HepG2 (cell line): ENCODE data around the gene HYAL1. TPM values are rescaled to one million over a fixed set of nuclear protein-coding genes. Genes with fewer than 3 reads are reported as not detected.

Experiments used
- ATAC-seq: fragments of 200-7000 bp; cut with Tn5 transposase; 3 replicates; pipeline ENCODE4 v1.9.1; 2020; ENCODE audit warnings: mild to moderate bottlenecking, moderate library complexity
- BruUV-seq: library from RNA; stranded (reverse); fragments of 400-500 nt; replicated peaks from 2 replicates; lab custom pipeline; 2021; lab: Mats Ljungman, UMichigan
- CTCF ChIA-PET: fragments of 300-600 bp; formaldehyde crosslinking; extraction: SDS; loops from one replicate; lab custom pipeline; 2021; ENCODE audit warnings: low total read pairs, inconsistent platforms, low intra/inter-chr PET ratio; lab: Yijun Ruan, JAX
- POLR2A ChIA-PET: fragments of 350-600 bp; sonication (Branson Sonifier 250); formaldehyde crosslinking; loops from one replicate; lab custom pipeline; 2020; ENCODE audit warnings: antibody characterized with exemption, inconsistent platforms; lab: Yijun Ruan, JAX
- DNase-seq: peaks from one replicate; pipeline ENCODE4 v3.0.0-alpha.2; 2015; ENCODE audit warnings: low spot score
- FAIRE-seq: peaks from 3 replicates; lab custom pipeline; 2011; peaks lifted over from hg19 to GRCh38; lab: Jason Lieb, UNC
- H2AFZ ChIP-seq: one replicate; pipeline ENCODE4 v1.6.1; 2011; ENCODE audit warnings: low read length, inconsistent platforms
- H3K27ac ChIP-seq: fragments of 300-600 bp; 3 replicates; pipeline ENCODE4 v1.8.0; 2011; ENCODE audit warnings: mixed run types, mild to moderate bottlenecking, mixed read lengths, low read length, inconsistent platforms; ENCODE audit not compliant: insufficient read depth; ENCODE audit errors: extremely low read length
- H3K27me3 ChIP-seq, 2 experiments: fragments of 200-600 bp in 1 of 2; 2 replicates in 1 of 2; 3 replicates in 1 of 2; pipeline versions ENCODE4 v1.6.0 to v1.8.0; 2011; ENCODE audit warnings: low read length in 2 of 2, mild to moderate bottlenecking in 2 of 2, moderate library complexity in 2 of 2, inconsistent platforms in 1 of 2; ENCODE audit not compliant: insufficient read depth in 2 of 2, control insufficient read depth in 1 of 2
- H3K36me3 ChIP-seq, 2 experiments: fragments of 200-600 bp in 1 of 2; replicated peaks in 1 of 2; 2 replicates in 1 of 2; 3 replicates in 1 of 2; pipeline versions ENCODE4 v1.5.1 to v1.8.0; 2011; ENCODE audit warnings: low read length in 2 of 2, inconsistent platforms in 1 of 2; ENCODE audit not compliant: insufficient read depth in 2 of 2, control insufficient read depth in 1 of 2
- H3K4me1 ChIP-seq: 2 replicates; pipeline ENCODE4 v1.5.1; 2012; ENCODE audit warnings: low read length, inconsistent platforms; ENCODE audit not compliant: insufficient read depth
- H3K4me2 ChIP-seq: 2 replicates; pipeline ENCODE4 v1.6.0; 2011; ENCODE audit warnings: low read depth, low read length, inconsistent platforms
- H3K4me3 ChIP-seq, 3 experiments: fragments of 200-600 bp in 1 of 3; sonication (generic), shearing (Covaris generic) in 1 of 3; replicated peaks in 1 of 3; 2 replicates each; pipeline ENCODE4 v1.5.1; 2011 to 2016; ENCODE audit warnings: low read length in 3 of 3, inconsistent platforms in 2 of 3, low read depth in 2 of 3, mild to moderate bottlenecking in 2 of 3, control low read depth in 1 of 3, mixed read lengths in 1 of 3; ENCODE audit not compliant: insufficient read depth in 1 of 3
- H3K79me2 ChIP-seq: one replicate; pipeline ENCODE4 v1.6.1; 2011; ENCODE audit warnings: low read length, inconsistent platforms; ENCODE audit not compliant: insufficient read depth
- H3K9ac ChIP-seq: 2 replicates; pipeline ENCODE4 v1.6.0; 2011; ENCODE audit warnings: mild to moderate bottlenecking, low read depth, low read length, inconsistent platforms; ENCODE audit not compliant: insufficient read depth
- H3K9me3 ChIP-seq: 2 replicates; pipeline ENCODE4 v1.5.1; 2012; ENCODE audit warnings: mild to moderate bottlenecking, low read length
- H4K20me1 ChIP-seq: 2 replicates; pipeline ENCODE4 v1.6.0; 2011; ENCODE audit warnings: inconsistent platforms, mild to moderate bottlenecking, low read length, moderate library complexity; ENCODE audit not compliant: insufficient read depth
- ASH2L ChIP-seq: fragments of 300-600, 200-600 bp; sonication (generic); IDR thresholded peaks from 2 replicates; pipeline ENCODE4 v1.7.0; 2017; ENCODE audit warnings: low read depth, mild to moderate bottlenecking, moderate library complexity, mixed read lengths, low read length; ENCODE audit not compliant: insufficient read length
- NCOA1 ChIP-seq: sonication (generic); formaldehyde crosslinking; IDR thresholded peaks from 2 replicates; pipeline ENCODE4 v1.9.0; 2021; ENCODE audit warnings: missing genetic modification reagents
- NKX3-1 ChIP-seq: sonication (generic); formaldehyde crosslinking; IDR thresholded peaks from 2 replicates; pipeline ENCODE4 v1.5.0; 2020; ENCODE audit warnings: missing genetic modification reagents
- PAX8 ChIP-seq: sonication (generic); formaldehyde crosslinking; IDR thresholded peaks from 2 replicates; pipeline ENCODE4 v1.8.0; 2022; ENCODE audit warnings: mild to moderate bottlenecking, missing genetic modification reagents, borderline replicate concordance
- RARA ChIP-seq: IDR thresholded peaks from 2 replicates; pipeline ENCODE4 v1.6.1; 2016; ENCODE audit warnings: missing genetic modification reagents, missing compliant biosample characterization
- TEAD2 ChIP-seq: sonication (generic); formaldehyde crosslinking; IDR thresholded peaks from 2 replicates; pipeline ENCODE4 v1.9.0; 2021; ENCODE audit warnings: missing genetic modification reagents
- ZNF720 ChIP-seq: sonication (generic); formaldehyde crosslinking; IDR thresholded peaks from 2 replicates; pipeline ENCODE4 v1.4.0; 2020; ENCODE audit warnings: missing genetic modification reagents
- WGBS: methylation state at CpG from one replicate; pipeline ENCODE4 v1.1.6; 2017; ENCODE audit warnings: low lambda C conversion rate; 5-methylcytosine and 5-hydroxymethylcytosine counted together
- in situ Hi-C: cut with HindIII; loops from 2 replicates; pipeline ENCODE4 v1.10.0; 2017; ENCODE audit warnings: low pct_unique_long_range_greater_than_20kb; ENCODE audit not compliant: extremely low pct_ligation_motif_present
- intact Hi-C: fragments of 100-400 bp; cut with micrococcal nuclease; formaldehyde crosslinking; loops from one replicate; pipeline ENCODE4 v1.10.0; 2022; ENCODE audit not compliant: unreplicated experiment
- polyA plus RNA-seq, 8 experiments: library from polyadenylated mRNA; depleted of rRNA in 3 of 8; stranded (reverse) in 7 of 8; unstranded in 1 of 8; fragments of >200 nt; fragmentation: Illumina TruSeq in 4 of 8; extraction: Trizol in 4 of 8; gene quantifications; 2 replicates each; pipeline versions ENCODE4 v1.2.1 to v1.2.3, GENCODE V29; 2011 to 2016; ENCODE audit warnings: low read depth in 4 of 8, missing spikeins in 1 of 8, mixed read lengths in 1 of 8; ENCODE audit not compliant: insufficient read depth in 1 of 8
- total RNA-seq, 5 experiments: library from RNA; depleted of rRNA; stranded (reverse); fragments of >200 nt; fragmentation: Illumina TruSeq; extraction: Trizol; gene quantifications; 2 replicates each; pipeline ENCODE4 v1.2.3, GENCODE V29; 2016; ENCODE audit warnings: low read depth in 1 of 5
- TF ChIP-seq, protein P1 (sequence below): sonication (generic); formaldehyde crosslinking; IDR thresholded peaks from 2 replicates; pipeline ENCODE4 v1.5.1; 2020; ENCODE audit warnings: mild to moderate bottlenecking, missing genetic modification reagents, moderate library complexity
- TF ChIP-seq, protein P2 (sequence below): IDR thresholded peaks from 2 replicates; pipeline ENCODE4 v1.6.1; 2016; ENCODE audit warnings: control low read depth
- TF ChIP-seq, protein P3 (sequence below): sonication (generic); formaldehyde crosslinking; IDR thresholded peaks from 2 replicates; pipeline ENCODE4 v1.5.0; 2020; ENCODE audit warnings: missing genetic modification reagents
- TF ChIP-seq, protein P4 (sequence below): sonication (generic); formaldehyde crosslinking; IDR thresholded peaks from 2 replicates; pipeline ENCODE4 v1.4.0; 2020; ENCODE audit warnings: mild to moderate bottlenecking, missing genetic modification reagents

Gene HYAL1
- total and polyA plus RNA-seq, 2 of the 13 experiments (the other 11 are each of a cell fraction or from before 2014, with no cell fraction given): 76.5 to 193 TPM

GRCh38 chr3:50267280-50267913, 36.0 kb downstream of the HYAL1 start (continued):
- TF ChIP-seq, protein P1, sequence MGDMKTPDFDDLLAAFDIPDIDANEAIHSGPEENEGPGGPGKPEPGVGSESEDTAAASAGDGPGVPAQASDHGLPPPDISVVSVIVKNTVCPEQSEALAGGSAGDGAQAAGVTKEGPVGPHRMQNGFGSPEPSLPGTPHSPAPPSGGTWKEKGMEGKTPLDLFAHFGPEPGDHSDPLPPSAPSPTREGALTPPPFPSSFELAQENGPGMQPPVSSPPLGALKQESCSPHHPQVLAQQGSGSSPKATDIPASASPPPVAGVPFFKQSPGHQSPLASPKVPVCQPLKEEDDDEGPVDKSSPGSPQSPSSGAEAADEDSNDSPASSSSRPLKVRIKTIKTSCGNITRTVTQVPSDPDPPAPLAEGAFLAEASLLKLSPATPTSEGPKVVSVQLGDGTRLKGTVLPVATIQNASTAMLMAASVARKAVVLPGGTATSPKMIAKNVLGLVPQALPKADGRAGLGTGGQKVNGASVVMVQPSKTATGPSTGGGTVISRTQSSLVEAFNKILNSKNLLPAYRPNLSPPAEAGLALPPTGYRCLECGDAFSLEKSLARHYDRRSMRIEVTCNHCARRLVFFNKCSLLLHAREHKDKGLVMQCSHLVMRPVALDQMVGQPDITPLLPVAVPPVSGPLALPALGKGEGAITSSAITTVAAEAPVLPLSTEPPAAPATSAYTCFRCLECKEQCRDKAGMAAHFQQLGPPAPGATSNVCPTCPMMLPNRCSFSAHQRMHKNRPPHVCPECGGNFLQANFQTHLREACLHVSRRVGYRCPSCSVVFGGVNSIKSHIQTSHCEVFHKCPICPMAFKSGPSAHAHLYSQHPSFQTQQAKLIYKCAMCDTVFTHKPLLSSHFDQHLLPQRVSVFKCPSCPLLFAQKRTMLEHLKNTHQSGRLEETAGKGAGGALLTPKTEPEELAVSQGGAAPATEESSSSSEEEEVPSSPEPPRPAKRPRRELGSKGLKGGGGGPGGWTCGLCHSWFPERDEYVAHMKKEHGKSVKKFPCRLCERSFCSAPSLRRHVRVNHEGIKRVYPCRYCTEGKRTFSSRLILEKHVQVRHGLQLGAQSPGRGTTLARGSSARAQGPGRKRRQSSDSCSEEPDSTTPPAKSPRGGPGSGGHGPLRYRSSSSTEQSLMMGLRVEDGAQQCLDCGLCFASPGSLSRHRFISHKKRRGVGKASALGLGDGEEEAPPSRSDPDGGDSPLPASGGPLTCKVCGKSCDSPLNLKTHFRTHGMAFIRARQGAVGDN (CRISPR knock-in tag): peak; percentile 30; the same call in 1 of the 2 replicates
- TF ChIP-seq, protein P2, sequence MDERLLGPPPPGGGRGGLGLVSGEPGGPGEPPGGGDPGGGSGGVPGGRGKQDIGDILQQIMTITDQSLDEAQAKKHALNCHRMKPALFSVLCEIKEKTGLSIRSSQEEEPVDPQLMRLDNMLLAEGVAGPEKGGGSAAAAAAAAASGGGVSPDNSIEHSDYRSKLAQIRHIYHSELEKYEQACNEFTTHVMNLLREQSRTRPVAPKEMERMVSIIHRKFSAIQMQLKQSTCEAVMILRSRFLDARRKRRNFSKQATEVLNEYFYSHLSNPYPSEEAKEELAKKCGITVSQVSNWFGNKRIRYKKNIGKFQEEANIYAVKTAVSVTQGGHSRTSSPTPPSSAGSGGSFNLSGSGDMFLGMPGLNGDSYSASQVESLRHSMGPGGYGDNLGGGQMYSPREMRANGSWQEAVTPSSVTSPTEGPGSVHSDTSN: no peak

GRCh38 chr3:50266836-50267235, 36.5 kb downstream of the HYAL1 start:
- peak overlapping the region; percentile 98; the same call in 1 of the 2 replicates for H3K4me2 ChIP-seq
- H4K20me1 ChIP-seq: no peaks in the 10 kb centered on the region
- H3K36me3 ChIP-seq: no peaks in the 10 kb centered on the region; a peak in 2 of 5 replicates
- ATAC-seq (no peak), FAIRE-seq (no peak), DNase-seq (no peak)
- CTCF ChIA-PET: no interaction called here
- BruUV-seq: no TSS peak
- H3K27me3 ChIP-seq: no peaks in the 10 kb centered on the region; a peak in 1 of 5 replicates
- H3K9me3 ChIP-seq: no peaks in the 10 kb centered on the region
- H3K4me3 ChIP-seq: peak overlapping the region in 1 of 3 experiments; percentile 83; a peak in 2 of 6 replicates
- peaks cover 88% of the 10 kb centered on the region for H3K4me1 ChIP-seq
- no peak overlapping the region for H2AFZ ChIP-seq
- peak overlapping the region; percentile 94 for H3K9ac ChIP-seq
- H3K79me2 ChIP-seq: peaks cover 32% of the 10 kb centered on the region
- peak overlapping the region; percentile 96 for H3K27ac ChIP-seq
- WGBS: 77% methylated on average over 4 of the region's 7 CpGs
- in situ Hi-C loops: no loop called here
- POLR2A ChIA-PET: interaction anchor here (1.1 to 3.2 kb wide), 6 partner anchors 17 to 71 kb away, joined by 3 to 14 read pairs (median 9); partner anchors contain the start of genes IFRD2 and SLC38A3
- intact Hi-C loops: no loop called here
- no peak for TF ChIP-seq RARA
- TF ChIP-seq, protein P3, sequence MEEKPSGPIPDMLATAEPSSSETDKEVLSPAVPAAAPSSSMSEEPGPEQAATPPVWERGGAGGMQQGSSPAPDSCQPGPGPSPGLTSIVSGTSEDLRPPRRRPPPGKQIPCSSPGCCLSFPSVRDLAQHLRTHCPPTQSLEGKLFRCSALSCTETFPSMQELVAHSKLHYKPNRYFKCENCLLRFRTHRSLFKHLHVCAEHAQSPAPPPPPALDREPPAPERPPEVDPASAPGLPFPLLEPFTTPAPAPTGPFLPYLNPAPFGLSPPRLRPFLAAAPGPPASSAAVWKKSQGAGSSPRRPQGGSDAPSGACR (CRISPR knock-in tag): no peak
- no peak for TF ChIP-seq PAX8 (CRISPR knock-in tag)
- TF ChIP-seq NKX3-1 (CRISPR knock-in tag): no peak
- TF ChIP-seq, protein P4, sequence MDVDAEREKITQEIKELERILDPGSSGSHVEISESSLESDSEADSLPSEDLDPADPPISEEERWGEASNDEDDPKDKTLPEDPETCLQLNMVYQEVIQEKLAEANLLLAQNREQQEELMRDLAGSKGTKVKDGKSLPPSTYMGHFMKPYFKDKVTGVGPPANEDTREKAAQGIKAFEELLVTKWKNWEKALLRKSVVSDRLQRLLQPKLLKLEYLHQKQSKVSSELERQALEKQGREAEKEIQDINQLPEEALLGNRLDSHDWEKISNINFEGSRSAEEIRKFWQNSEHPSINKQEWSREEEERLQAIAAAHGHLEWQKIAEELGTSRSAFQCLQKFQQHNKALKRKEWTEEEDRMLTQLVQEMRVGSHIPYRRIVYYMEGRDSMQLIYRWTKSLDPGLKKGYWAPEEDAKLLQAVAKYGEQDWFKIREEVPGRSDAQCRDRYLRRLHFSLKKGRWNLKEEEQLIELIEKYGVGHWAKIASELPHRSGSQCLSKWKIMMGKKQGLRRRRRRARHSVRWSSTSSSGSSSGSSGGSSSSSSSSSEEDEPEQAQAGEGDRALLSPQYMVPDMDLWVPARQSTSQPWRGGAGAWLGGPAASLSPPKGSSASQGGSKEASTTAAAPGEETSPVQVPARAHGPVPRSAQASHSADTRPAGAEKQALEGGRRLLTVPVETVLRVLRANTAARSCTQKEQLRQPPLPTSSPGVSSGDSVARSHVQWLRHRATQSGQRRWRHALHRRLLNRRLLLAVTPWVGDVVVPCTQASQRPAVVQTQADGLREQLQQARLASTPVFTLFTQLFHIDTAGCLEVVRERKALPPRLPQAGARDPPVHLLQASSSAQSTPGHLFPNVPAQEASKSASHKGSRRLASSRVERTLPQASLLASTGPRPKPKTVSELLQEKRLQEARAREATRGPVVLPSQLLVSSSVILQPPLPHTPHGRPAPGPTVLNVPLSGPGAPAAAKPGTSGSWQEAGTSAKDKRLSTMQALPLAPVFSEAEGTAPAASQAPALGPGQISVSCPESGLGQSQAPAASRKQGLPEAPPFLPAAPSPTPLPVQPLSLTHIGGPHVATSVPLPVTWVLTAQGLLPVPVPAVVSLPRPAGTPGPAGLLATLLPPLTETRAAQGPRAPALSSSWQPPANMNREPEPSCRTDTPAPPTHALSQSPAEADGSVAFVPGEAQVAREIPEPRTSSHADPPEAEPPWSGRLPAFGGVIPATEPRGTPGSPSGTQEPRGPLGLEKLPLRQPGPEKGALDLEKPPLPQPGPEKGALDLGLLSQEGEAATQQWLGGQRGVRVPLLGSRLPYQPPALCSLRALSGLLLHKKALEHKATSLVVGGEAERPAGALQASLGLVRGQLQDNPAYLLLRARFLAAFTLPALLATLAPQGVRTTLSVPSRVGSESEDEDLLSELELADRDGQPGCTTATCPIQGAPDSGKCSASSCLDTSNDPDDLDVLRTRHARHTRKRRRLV: no peak
- no peak for TF ChIP-seq ASH2L
- TF ChIP-seq TEAD2: no peak
- no peak for TF ChIP-seq ZNF720
- TF ChIP-seq NCOA1: no peak
